A375 (cell line): ENCODE measurements around the gene CLDN22. TPM values are rescaled to one million over a fixed set of nuclear protein-coding genes. Genes with fewer than 3 reads are reported as not detected.

Source experiments
- total RNA-seq: library from RNA; depleted of rRNA; stranded (reverse); fragments of >200 nt; shearing (Covaris generic); gene quantifications from 2 replicates; pipeline ENCODE4 v1.2.3, GENCODE V29; 2014; rRNA removed

Gene CLDN22
- total RNA-seq, result not detected in 2 replicates

GRCh38 chr4:183320211-183321059, at the start of gene CLDN22:
TSS of gene CLDN22 (minus strand) at chr4:183320276. CDS start at chr4:183320218, 58 bp downstream.

DNA sequence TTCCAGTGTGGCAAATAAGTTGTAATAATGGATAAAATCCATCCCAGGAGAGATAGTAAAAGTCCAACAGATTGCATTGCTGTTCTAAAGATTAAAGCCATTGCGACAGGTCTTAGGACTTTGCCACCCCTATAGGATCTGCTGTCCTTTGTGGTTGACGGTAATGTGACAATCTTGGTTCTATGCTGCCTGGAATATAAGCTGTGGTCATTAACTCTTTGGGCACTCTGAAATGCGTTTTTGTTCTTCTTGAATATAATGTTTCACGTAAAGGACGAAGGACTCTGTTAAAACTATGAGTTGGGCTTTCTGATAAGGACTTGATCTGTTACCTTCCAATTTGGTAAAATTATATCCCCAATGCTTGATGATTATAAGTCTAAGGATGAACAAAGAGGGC, 2.2 kb upstream of the CLDN22 start, which contains the start of gene CLDN24:
Gene CLDN24 (minus strand): TSS at position 101 of the 400 bp plus-strand sequence. CDS start 0 bp downstream, at position 101.

Other genes starting within 250 kb of the CLDN22 start
- gene WWC2, start 221.0 kb downstream of the CLDN22 start, total RNA-seq, result 21.4 and 30.6 TPM in 2 replicates
- not detected in 2 replicates for gene CLDN24, start 2.1 kb upstream of the CLDN22 start, total RNA-seq
- gene CDKN2AIP, start 124.4 kb upstream of the CLDN22 start, total RNA-seq, result 21.6 and 24.6 TPM in 2 replicates
- gene ING2, start 184.8 kb upstream of the CLDN22 start, total RNA-seq, result 26.4 and 28.9 TPM in 2 replicates